ENCODE measurements around the gene THSD4.
"Not testable (repeated sequence)": the region's sequence is repeated elsewhere in the genome, so short reads cannot be mapped to it uniquely, and the experiment has no call there.

Gene THSD4

DNA sequence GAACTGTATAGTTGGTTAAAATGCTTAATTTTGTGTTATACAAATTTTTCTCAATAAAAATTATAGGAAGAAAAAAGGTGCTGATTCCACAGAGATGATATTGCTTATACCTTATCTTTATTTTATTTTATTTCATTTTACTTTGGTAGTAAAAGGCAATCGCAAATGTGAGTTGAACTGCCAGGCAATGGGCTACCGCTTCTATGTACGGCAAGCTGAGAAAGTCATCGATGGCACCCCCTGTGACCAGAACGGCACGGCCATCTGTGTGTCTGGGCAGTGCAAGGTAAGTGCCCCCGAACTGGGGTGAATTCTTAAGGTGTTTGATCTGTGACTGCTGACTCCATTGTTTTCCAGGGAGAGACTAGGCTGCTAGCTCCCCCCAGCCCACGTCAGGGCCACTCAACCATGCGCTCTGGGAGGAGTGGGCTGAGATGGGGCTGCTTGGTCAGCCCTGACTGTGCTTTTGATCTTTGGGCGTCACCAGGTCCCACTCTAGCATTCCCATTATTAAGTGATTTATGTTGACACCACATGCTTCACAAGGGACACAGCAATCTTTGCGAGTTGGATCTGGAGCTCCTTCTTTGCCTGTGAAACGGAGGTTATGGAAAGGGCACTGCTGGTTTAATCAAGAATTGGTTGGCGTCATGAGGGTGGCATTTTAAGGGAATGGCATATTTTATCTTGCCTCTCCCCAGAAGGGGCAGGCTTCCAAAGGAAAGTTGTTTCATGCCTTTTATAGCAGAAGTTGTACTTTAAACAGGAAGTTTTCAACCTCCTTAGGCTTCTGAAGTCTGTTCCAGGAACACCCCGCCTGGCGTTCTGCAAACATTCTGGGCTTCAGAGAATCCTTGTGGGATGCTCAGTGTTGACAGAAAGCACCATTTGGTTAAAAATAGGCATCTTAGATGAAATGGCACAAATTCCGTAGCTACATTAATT, 296.5 kb downstream of the THSD4 start:
- in situ Hi-C loops (cut with MboI; ENCODE audit: low pct_unique_long_range_greater_than_20kb, low sequenced_read_pairs) = no loop called here
- DNase-seq = no peak

DNA sequence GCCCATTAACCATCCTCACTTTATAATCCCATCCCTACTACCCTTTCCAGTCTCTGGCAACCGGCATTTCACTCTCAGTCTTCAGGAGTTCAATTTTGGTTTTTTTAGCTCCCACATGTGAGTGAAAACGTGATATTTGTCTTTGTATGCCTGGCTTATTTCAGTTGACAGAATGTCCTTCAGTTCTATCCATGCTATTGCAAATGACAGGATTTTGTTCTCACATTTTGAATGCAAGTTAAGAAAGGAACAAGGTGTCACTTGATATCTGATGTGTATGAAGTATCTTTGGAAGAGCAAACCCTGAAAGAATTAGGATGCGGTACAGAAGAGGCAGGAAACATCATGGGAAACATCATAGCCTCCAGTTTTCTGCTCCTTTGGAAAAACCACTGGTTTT, 298.1 kb downstream of the THSD4 start:
- no peak for DNase-seq
- in situ Hi-C loops (cut with MboI; ENCODE audit: low pct_unique_long_range_greater_than_20kb, low sequenced_read_pairs) = no loop called here

DNA sequence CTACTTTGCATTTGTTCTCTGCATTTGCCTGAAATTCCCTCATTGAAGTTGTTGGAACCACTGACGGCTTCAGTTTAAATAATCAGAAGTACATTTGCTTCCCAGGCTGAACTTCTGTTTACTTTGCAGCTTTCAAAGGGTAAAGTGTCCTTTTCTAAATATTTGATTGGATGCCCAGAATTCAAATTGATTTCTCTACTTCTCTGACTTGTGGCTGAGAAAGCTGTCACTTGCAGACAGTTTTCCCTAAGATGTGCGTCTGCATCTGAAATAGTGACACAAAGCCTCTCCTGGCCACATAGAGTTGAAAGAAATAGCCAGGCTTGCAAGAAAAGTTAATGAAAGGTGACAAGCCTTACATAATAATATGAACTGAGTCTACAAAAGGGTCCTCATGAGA, 299.6 kb downstream of the THSD4 start:
- in situ Hi-C loops (cut with MboI; ENCODE audit: low pct_unique_long_range_greater_than_20kb, low sequenced_read_pairs) = no loop called here

DNA sequence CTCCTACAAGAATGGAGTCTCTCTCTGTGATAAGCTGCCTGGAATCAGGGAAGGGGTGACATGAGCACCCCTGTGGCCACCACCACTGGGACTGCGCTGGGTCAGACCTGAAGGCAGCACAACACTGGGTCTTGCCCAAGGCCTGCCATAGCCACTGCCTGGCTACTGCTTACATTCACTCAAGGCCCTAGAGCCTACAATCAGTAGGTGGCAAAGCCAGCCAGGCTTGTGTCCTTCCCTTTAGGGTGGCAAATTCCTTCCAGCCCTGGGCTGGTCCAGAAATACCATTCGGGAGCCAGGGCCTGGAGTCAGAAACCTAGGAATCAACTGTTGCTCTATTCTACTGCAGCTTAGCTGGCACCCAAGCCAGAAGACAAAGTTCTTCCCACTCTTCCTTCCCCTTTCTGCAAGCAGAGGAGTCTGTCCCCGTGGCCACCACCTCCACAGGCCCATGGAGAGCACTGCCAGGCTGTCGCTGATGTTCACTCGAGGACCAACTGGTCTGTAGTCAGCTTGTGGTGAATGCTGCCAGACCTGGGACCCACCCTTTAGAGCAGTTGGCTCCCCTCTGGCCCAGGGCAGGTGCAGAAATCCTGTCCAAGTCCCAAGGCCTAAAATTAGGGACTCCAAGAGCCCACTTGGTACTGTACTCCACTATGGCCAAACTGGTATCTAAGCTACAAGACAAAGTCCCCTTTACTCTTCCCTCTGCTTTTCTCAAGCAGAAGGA, 307.4 kb downstream of the THSD4 start:
- DNase-seq = no peak
- in situ Hi-C loops (cut with MboI; ENCODE audit: low pct_unique_long_range_greater_than_20kb, low sequenced_read_pairs) = no loop called here

More for the DNA sequence above, 299.6 kb downstream of the THSD4 start:
- no peak for DNase-seq

DNA sequence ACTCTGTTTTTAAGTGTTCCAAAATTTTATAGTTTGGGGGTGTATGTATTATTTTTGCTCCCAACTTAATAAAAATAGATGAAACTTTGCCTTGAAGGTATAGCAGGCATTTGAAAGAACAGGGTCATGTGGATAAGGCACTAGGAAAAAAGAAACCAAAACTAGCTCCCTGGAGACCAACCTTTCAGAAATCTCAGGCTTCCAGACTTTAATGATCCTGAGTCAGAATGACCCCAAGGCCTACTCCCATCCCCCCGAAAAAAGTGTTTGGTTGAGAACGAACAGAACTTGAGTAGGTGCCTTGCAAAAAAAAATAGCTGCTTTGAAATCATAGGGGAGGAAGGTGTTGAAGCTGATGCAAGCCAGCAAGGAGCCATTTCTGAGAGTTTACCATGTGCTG, 309.5 kb downstream of the THSD4 start:
- in situ Hi-C loops (cut with MboI; ENCODE audit: low pct_unique_long_range_greater_than_20kb, low sequenced_read_pairs) = no loop called here
- DNase-seq = no peak

DNA sequence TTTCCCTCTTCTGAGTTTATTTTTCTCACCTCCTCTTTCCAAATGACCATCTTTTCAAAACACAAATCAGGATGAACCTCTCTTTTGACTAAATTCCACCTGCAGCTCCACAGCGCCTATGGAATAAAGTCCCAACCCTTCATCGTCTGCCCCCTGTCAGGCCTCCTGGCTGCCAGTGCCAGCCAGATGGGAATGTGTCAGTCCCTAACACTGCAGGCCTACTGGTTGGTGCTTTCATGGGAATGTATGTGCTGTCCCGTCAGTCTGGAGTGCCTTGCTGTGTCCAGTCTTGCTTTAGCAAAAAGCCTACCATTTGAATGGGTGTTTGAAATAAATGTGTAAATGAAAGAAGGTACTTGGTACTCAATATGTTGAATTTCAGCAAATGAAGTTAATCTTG, 310.1 kb downstream of the THSD4 start:
- DNase-seq = no peak
- in situ Hi-C loops (cut with MboI; ENCODE audit: low pct_unique_long_range_greater_than_20kb, low sequenced_read_pairs) = no loop called here

DNA sequence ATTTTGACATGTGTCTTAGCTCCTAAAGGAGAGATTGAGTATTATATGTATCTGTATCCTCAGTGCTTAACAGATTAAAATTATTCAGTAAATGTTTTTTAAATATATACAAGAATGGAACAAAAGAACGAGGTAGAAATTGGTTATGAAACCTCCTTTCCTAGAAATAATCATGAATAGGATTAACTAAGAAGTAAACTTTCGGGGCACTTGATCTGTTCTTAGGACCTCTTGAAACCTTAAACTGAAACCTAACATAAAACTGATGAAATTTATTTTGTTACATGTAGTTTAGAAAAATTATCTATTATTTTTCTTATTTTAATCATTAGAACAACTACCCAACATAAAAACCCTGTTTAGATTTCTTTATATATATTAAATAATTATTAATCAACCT, 311.5 kb downstream of the THSD4 start:
- DNase-seq = no peak
- in situ Hi-C loops (cut with MboI; ENCODE audit: low pct_unique_long_range_greater_than_20kb, low sequenced_read_pairs) = no loop called here

DNA sequence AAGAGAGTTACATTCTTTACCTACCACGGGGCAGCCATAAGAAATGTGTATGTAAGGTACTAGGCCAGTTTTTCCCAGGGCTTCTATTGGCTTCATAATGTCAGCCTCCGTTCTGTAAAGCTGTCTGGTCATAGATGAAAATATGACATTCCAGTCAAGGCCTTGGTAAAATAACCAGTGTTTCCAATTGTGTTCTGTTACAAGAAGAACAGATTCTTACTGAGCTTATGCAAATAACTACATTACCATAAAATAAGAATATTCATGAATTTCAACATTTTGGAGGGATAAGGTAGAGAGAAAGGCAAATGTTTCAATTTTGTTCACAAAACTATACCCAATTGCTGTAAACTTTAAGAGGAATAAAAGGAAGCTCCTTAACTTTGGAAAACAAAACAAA, 315.5 kb downstream of the THSD4 start:
- DNase-seq = no peak
- in situ Hi-C loops (cut with MboI; ENCODE audit: low pct_unique_long_range_greater_than_20kb, low sequenced_read_pairs) = no loop called here

DNA sequence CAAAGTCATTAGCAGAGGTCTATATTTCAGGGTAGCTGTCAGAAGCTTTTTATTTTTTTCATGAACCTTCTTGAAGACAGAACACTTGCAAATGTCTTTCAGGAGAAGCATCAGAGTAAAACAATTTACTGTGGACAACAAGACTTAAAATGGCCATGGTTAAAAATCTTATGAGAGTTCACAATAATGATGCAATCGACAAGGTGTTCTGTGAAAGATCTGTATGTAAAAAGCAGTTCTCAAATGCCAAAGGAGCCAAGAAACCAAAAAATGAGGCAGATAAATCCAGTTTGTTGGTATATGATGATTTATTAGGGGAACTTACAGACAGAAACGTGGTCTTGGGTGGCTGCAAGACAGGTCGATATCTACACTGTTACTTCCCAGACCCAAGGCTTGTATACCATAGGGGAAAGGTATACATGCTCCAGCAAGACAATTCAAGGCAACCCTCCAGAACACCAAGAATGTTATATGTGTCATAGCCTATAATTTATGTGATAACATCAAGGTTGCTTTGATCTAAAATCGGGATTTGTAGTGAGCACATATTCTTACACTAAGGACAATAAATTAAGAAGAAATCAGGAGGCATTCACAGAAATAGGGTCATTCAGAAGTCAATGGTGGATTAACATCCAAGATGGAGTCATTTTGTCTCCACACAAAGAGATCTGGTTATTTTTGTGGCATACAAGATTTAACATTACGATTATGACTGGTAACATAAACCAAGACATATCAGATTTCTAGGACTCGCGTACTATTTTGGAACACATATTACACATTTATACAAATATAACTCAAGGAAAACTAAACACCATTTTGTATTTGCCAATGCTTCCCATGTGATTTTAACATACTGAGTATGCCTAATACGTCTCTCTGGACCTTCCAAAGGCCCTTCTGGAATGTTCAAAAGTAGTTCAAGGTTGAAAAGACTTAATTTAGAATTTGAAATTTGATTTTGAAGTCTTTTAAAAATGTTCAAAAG, 316.4 kb downstream of the THSD4 start:
- in situ Hi-C loops (cut with MboI; ENCODE audit: low pct_unique_long_range_greater_than_20kb, low sequenced_read_pairs) = no loop called here
- no peak for DNase-seq

DNA sequence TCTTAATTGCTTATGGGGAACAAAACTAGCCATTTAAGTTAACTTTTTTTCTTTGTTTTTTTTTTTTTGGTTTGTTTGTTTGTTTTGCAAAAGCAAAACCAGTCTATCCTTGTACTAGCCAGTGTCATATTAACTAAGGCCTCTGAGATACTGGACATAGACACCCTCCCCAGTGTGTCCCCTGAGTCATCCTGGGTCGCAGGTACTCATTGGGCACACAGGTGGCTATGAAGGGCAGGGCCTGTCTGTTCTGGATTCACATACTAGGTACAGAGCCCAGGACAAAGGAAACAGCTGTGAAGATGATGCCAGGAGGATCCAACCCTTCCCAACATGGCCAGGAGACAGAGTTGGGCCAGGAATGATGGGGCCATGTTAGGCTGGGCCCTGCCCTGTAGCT, 318.1 kb downstream of the THSD4 start:
- in situ Hi-C loops (cut with MboI; ENCODE audit: low pct_unique_long_range_greater_than_20kb, low sequenced_read_pairs) = no loop called here
- no peak for DNase-seq

DNA sequence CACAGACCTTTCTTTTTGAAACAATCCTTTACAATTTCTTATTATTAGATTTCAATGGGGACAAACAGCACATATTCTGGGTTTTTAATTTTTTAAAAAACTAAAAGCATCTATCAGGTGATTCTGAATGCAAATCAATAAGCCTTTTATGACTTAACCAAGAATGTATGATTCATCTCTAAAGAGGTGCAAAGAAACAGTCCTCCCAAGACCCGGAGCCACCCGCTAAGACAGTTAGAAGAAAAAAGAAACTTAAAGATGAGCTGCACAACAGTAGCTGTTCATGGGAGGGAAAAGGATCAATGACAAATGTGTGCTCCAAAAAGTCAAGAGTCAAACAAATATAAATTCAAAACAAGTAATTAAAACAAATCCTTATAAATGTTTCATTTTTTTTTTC, 319.5 kb downstream of the THSD4 start:
- in situ Hi-C loops (cut with MboI; ENCODE audit: low pct_unique_long_range_greater_than_20kb, low sequenced_read_pairs) = no loop called here
- DNase-seq = no peak

DNA sequence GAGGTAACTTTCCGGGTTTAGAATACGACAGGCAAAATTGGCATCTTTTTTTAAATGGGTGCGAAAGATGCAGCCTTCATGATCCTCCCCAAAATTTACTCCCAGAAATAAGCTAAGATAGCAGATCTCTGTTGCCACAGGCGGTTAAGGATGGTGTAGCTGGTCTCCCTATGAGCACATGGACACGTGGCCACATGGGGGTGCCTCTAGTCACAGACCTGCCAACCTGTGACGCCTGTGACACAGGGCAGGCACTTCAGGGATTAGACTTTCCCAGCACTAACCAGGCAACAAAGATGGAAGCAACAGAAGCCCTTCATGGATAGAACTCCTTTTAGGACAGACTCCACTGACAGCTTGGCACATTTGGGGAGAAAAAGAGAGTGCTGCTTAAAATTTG, 320.3 kb downstream of the THSD4 start:
- in situ Hi-C loops (cut with MboI; ENCODE audit: low pct_unique_long_range_greater_than_20kb, low sequenced_read_pairs) = no loop called here
- DNase-seq = no peak

DNA sequence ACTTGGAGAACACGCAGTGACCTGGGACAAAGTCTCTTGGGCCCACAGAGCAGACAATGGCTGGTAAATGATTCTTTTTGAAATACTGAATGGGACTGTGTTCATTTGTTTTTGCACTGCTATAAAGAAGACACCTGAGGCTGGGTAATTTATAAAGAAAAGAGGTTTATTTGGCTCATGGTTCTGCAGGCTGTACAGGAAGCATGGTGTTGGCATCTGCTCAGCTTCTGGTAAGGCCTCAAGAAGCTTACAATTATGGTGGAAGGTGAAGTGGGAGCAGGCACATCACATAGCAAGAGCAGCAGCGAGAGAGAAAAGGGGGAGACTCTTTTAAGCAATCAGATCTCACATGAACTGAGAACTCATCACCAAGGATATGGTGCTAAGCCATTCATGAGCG, 321.6 kb downstream of the THSD4 start:
- no peak for DNase-seq
- in situ Hi-C loops (cut with MboI; ENCODE audit: low pct_unique_long_range_greater_than_20kb, low sequenced_read_pairs) = no loop called here

DNA sequence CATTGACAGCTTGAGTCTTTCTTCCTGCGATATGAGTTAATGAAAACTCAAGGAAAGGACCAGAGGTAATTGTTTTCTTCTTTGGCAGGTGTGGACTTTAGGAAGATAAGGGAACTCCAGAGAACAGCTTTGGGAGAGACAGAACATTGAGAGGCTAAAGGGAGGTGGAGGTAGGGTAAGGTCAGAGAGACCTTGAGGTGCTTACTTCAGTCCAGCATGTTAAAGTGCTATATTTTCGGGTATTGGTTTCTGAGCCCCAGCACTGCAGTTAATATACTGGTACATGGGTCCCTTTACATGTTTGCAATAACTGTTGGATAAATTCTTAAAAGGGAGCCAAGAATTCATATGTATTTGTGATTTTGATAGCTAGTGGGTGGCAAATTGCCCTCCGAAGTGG, 322.1 kb downstream of the THSD4 start:
- in situ Hi-C loops (cut with MboI; ENCODE audit: low pct_unique_long_range_greater_than_20kb, low sequenced_read_pairs) = no loop called here

DNA sequence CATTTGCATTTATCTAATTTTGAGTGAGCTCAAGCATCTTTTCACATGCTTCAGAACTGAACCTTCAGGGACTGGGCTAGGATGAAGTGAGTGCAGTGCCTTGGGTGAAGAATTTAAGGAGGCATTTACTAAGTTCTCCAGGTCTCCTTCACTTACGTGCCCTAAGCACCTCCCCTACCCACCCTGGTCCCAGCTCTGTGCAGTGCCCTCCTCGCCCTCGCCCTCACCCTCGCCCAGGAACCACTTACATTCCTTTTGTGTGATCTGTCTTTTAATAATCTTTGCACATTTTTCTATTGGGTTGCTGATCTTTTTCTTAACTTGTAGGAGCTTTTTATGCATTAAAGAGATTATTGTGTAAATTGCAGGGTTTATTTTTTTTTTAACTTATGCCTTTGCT, 322.6 kb downstream of the THSD4 start:
- DNase-seq = no peak
- in situ Hi-C loops (cut with MboI; ENCODE audit: low pct_unique_long_range_greater_than_20kb, low sequenced_read_pairs) = no loop called here

More for the DNA sequence above, 322.1 kb downstream of the THSD4 start:
- no peak for DNase-seq

DNA sequence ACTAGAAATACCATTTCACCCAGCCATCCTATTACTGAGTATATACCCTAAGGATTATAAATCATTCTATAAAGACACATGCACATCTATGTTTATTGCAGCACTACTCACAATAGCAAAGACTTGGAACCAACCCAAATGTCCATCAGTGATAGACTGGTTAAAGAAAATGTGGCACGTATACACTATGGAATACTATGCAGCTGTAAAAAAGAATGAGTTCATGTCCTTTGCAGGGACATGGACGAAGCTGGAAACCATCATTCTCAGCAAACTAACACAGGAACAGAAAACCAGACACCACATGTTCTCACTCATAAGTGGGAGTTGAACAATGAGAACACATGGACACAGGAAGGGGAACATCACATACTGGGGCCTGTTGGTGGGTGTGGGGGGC, 324.2 kb downstream of the THSD4 start:
- DNase-seq; in situ Hi-C loops (cut with MboI; ENCODE audit: low pct_unique_long_range_greater_than_20kb, low sequenced_read_pairs): not testable (repeated sequence)

DNA sequence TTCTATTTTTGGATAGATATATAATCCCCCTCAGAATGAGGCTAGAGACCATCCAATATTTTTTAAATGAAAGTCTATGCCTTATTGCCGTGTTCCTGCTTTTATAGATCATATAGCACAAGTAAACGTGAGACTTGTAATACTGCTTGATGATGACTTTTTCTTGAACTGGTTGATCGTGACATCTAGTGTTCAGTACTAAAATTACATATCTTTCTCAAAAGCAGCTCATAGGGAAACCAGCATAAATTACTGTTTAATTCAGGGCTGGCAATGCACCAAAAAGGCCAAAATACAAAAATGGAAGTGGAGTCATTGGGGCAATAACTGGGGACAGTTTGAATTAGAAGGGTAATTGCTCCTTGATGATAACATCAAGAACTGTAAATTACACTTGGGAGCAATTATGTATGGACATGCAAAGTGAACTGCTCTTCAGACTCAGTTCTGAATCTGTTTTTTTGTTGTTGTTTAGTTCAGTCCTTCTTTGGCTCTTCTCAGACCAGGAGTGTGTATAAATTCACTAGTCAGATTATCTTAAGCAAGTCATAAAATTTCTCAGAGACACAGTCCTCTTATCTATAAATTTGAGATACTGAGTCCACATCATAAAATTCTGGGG, 325.3 kb downstream of the THSD4 start:
- DNase-seq = peak; percentile 80
- in situ Hi-C loops (cut with MboI; ENCODE audit: low pct_unique_long_range_greater_than_20kb, low sequenced_read_pairs) = no loop called here

DNA sequence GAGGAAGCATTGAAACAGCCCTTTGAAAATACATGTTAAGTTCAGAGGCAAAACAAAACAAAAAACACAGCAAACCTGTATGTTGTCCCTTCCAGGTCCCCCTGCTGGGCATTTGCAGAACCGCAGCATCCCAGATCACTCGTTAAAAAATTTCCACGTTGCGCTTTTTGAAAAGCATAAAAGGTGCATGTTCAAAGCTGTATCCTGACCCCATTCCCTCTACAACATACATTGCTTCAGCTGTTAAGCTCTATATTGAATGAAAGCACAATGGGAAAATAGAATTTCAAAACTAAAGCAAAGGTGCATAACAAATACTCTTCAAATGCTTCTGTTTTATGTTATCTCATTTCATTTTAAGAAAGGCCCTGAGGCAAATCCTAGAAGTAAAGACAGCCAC, 328.3 kb downstream of the THSD4 start:
- in situ Hi-C loops (cut with MboI; ENCODE audit: low pct_unique_long_range_greater_than_20kb, low sequenced_read_pairs) = no loop called here
- peak; percentile 63 for DNase-seq

Data from KBM-7 (cell line).